Mesenchymal stem cell (in vitro differentiated cells and primary cell): ENCODE data around the gene SNN.

ENCODE experiments used
- DNase-seq: peaks from one replicate; pipeline ENCODE4 v3.0.0-alpha.2; 2013
- H2AFZ ChIP-seq: one replicate; pipeline ENCODE4 v1.6.1; 2013; ENCODE audit warnings: low read depth, mild to moderate bottlenecking, control low read depth, inconsistent platforms, low read length, moderate library complexity
- H2AK5ac ChIP-seq: 2 replicates; pipeline ENCODE4 v1.6.1; 2013; ENCODE audit warnings: low read length, moderate library complexity, mild to moderate bottlenecking, inconsistent platforms; ENCODE audit not compliant: severe bottlenecking
- H2BK120ac ChIP-seq: one replicate; pipeline ENCODE4 v1.6.1; 2013; ENCODE audit warnings: low read depth, mild to moderate bottlenecking, inconsistent platforms, low read length, moderate library complexity
- H2BK12ac ChIP-seq, 2 experiments: one replicate each; pipeline ENCODE4 v1.6.1; 2013; ENCODE audit warnings: inconsistent platforms in 2 of 2, low read length in 2 of 2, mild to moderate bottlenecking in 2 of 2, moderate library complexity in 2 of 2, control low read depth in 1 of 2
- H2BK15ac ChIP-seq: one replicate; pipeline ENCODE4 v1.6.1; 2013; ENCODE audit warnings: mild to moderate bottlenecking, low read depth, inconsistent platforms; ENCODE audit not compliant: poor library complexity, severe bottlenecking
- H2BK5ac ChIP-seq: 2 replicates; pipeline ENCODE4 v1.6.1; 2013; ENCODE audit warnings: low read depth, mild to moderate bottlenecking, low read length, control low read depth, inconsistent platforms; ENCODE audit not compliant: poor library complexity, severe bottlenecking
- H3K14ac ChIP-seq, 2 experiments: one replicate each; pipeline ENCODE4 v1.6.1; 2013; ENCODE audit warnings: inconsistent platforms in 2 of 2, low read length in 2 of 2, control low read depth in 1 of 2, mild to moderate bottlenecking in 1 of 2, moderate library complexity in 1 of 2
- H3K18ac ChIP-seq, 2 experiments: one replicate each; pipeline ENCODE4 v1.6.1; 2013; ENCODE audit warnings: inconsistent platforms in 2 of 2, low read length in 2 of 2, control low read depth in 1 of 2, low read depth in 1 of 2, mild to moderate bottlenecking in 1 of 2
- H3K23ac ChIP-seq, 2 experiments: one replicate each; pipeline ENCODE4 v1.6.1; 2013; ENCODE audit warnings: inconsistent platforms in 2 of 2, low read length in 2 of 2, mild to moderate bottlenecking in 2 of 2, moderate library complexity in 2 of 2, control low read depth in 1 of 2
- H3K27ac ChIP-seq: 2 replicates; pipeline ENCODE4 v1.5.1; 2013; ENCODE audit warnings: mild to moderate bottlenecking, moderate library complexity, low read length, control low read depth, inconsistent platforms; ENCODE audit not compliant: poor library complexity, severe bottlenecking
- H3K27me3 ChIP-seq, 2 experiments: 2 replicates each; pipeline versions ENCODE4 v1.6.1 to v1.7.0; 2013; ENCODE audit warnings: low read length in 2 of 2, mild to moderate bottlenecking in 2 of 2, moderate library complexity in 2 of 2, control low read depth in 1 of 2, inconsistent platforms in 1 of 2; ENCODE audit not compliant: control insufficient read depth in 1 of 2, insufficient read depth in 1 of 2
- H3K36me3 ChIP-seq, 2 experiments: 2 replicates each; pipeline versions ENCODE4 v1.6.1 to v1.7.0; 2013; ENCODE audit warnings: low read length in 2 of 2, control low read depth in 1 of 2, inconsistent platforms in 1 of 2, low read depth in 1 of 2, mild to moderate bottlenecking in 1 of 2; ENCODE audit not compliant: insufficient read depth in 2 of 2, control insufficient read depth in 1 of 2
- H3K4ac ChIP-seq, 2 experiments: one replicate each; pipeline ENCODE4 v1.6.1; 2013; ENCODE audit warnings: inconsistent platforms in 2 of 2, low read length in 2 of 2, mild to moderate bottlenecking in 2 of 2, moderate library complexity in 2 of 2, control low read depth in 1 of 2, low read depth in 1 of 2
- H3K4me1 ChIP-seq: 2 replicates; pipeline ENCODE4 v1.6.1; 2013; ENCODE audit warnings: low read depth, low read length, control low read depth; ENCODE audit not compliant: control insufficient read depth, insufficient read depth
- H3K4me2 ChIP-seq: 2 replicates; pipeline ENCODE4 v1.6.1; 2013; ENCODE audit warnings: low read length, mild to moderate bottlenecking, inconsistent platforms; ENCODE audit not compliant: poor library complexity, severe bottlenecking
- H3K4me3 ChIP-seq, 2 experiments: 2 replicates each; pipeline versions ENCODE4 v1.5.1 to v1.7.0; 2013; ENCODE audit warnings: low read length in 2 of 2, mild to moderate bottlenecking in 2 of 2, control low read depth in 1 of 2, low read depth in 1 of 2; ENCODE audit not compliant: insufficient read depth in 1 of 2
- H3K79me1 ChIP-seq: replicated peaks from 2 replicates; pipeline ENCODE4 v1.6.1; 2013; ENCODE audit warnings: mild to moderate bottlenecking, control low read depth, low read length, inconsistent platforms; ENCODE audit not compliant: poor library complexity, severe bottlenecking
- H3K9ac ChIP-seq: 2 replicates; pipeline ENCODE4 v1.7.0; 2013; ENCODE audit warnings: mild to moderate bottlenecking, low read length, moderate library complexity
- H3K9me3 ChIP-seq: 2 replicates; pipeline ENCODE4 v1.7.0; 2013; ENCODE audit warnings: mild to moderate bottlenecking, low read length; ENCODE audit not compliant: control insufficient read depth
- H4K8ac ChIP-seq: one replicate; pipeline ENCODE4 v1.6.1; 2013; ENCODE audit warnings: inconsistent platforms, mild to moderate bottlenecking, low read length, moderate library complexity
- H4K91ac ChIP-seq: one replicate; pipeline ENCODE4 v1.6.1; 2013; ENCODE audit warnings: mild to moderate bottlenecking, low read length, inconsistent platforms
- WGBS: methylation state at CpG from one replicate; pipeline ENCODE4 v1.1.7; 2013; ENCODE audit warnings: mixed read lengths; 5-methylcytosine and 5-hydroxymethylcytosine counted together

SNN gene

GRCh38 chr16:11626657-11627291 lies 41.5 kb upstream of the SNN start:
- H3K9ac ChIP-seq, result no peak overlapping the region
- H3K4me2 ChIP-seq, result no peak overlapping the region
- H3K27ac ChIP-seq, result no peak overlapping the region
- H4K91ac ChIP-seq, result no peak overlapping the region
- no peak overlapping the region for H3K23ac ChIP-seq
- peak overlapping the region in 1 of 2 experiments; percentile 21 for H2BK12ac ChIP-seq
- no peaks in the 10 kb centered on the region for H3K27me3 ChIP-seq
- no peak overlapping the region for H2BK5ac ChIP-seq
- H2BK120ac ChIP-seq, result no peak overlapping the region
- no peak overlapping the region for H3K18ac ChIP-seq
- peaks cover 1% of the 10 kb centered on the region for H3K79me1 ChIP-seq
- no peaks in the 10 kb centered on the region for H3K36me3 ChIP-seq
- H2AK5ac ChIP-seq, result peak overlapping the region; percentile 94
- 94% methylated on average over 14 of the region's 16 CpGs for WGBS
- H3K4me1 ChIP-seq, result peaks cover 29% of the 10 kb centered on the region
- H3K9me3 ChIP-seq, result no peaks in the 10 kb centered on the region
- H3K14ac ChIP-seq, result no peak overlapping the region
- DNase-seq, result no peak
- no peak overlapping the region for H3K4me3 ChIP-seq
- H3K4ac ChIP-seq, result no peak overlapping the region
- peak overlapping the region; percentile 51 for H4K8ac ChIP-seq
- no peak overlapping the region for H2AFZ ChIP-seq
- no peak overlapping the region for H2BK15ac ChIP-seq

- H3K27ac ChIP-seq, result no peak overlapping the region
- WGBS, result 91% methylated on average over 5 of the region's 5 CpGs
- no peak overlapping the region for H2BK120ac ChIP-seq
- no peak overlapping the region for H2BK5ac ChIP-seq
- H3K14ac ChIP-seq, result no peak overlapping the region
- H3K4me3 ChIP-seq, result no peak overlapping the region
- no peak overlapping the region for H2BK15ac ChIP-seq
- H3K27me3 ChIP-seq, result no peaks in the 10 kb centered on the region
- H4K91ac ChIP-seq, result no peak overlapping the region
- DNase-seq, result no peak
- no peaks in the 10 kb centered on the region for H3K36me3 ChIP-seq
- no peak overlapping the region for H3K18ac ChIP-seq
- no peak overlapping the region for H3K4me2 ChIP-seq
- no peaks in the 10 kb centered on the region for H3K9me3 ChIP-seq
- H3K4ac ChIP-seq, result no peak overlapping the region
- no peak overlapping the region for H3K23ac ChIP-seq
- H3K9ac ChIP-seq, result no peak overlapping the region
- H2AK5ac ChIP-seq, result peak overlapping the region; percentile 94
- peaks cover 1% of the 10 kb centered on the region for H3K79me1 ChIP-seq
- no peak overlapping the region for H2BK12ac ChIP-seq
- no peak overlapping the region for H4K8ac ChIP-seq
- H2AFZ ChIP-seq, result no peak overlapping the region
- peaks cover 28% of the 10 kb centered on the region for H3K4me1 ChIP-seq
These were observed 41.0 kb upstream of the SNN start for GRCh38 chr16:11627292-11627663.

GRCh38 chr16:11627822-11628457 lies 40.3 kb upstream of the SNN start:
- no peak overlapping the region for H2BK15ac ChIP-seq

GRCh38 chr16:11629071-11630030 lies 38.9 kb upstream of the SNN start:
- Histone ChIP-seq H3K4me3 (no peak overlapping the region), H3K23ac (no peak overlapping the region), H3K79me1 (peaks cover 1% of the 10 kb centered on the region), H3K4me2 (no peak overlapping the region), H4K91ac (no peak overlapping the region), H2BK15ac (no peak overlapping the region), H2AK5ac (peak overlapping the region; percentile 99), H4K8ac (no peak overlapping the region), H3K36me3 (no peaks in the 10 kb centered on the region), H2BK12ac (peak overlapping the region in 1 of 2 experiments; percentile 45), H3K18ac (peak overlapping the region in 1 of 2 experiments; percentile 41), H3K4me1 (peaks cover 39% of the 10 kb centered on the region), H3K27ac (peak overlapping the region; percentile 85), H3K4ac (no peak overlapping the region), H2BK120ac (no peak overlapping the region), H2AFZ (no peak overlapping the region), H3K27me3 (no peaks in the 10 kb centered on the region), H3K9me3 (no peaks in the 10 kb centered on the region), H3K9ac (no peak overlapping the region), H3K14ac (peak overlapping the region in 1 of 2 experiments; percentile 50), H2BK5ac (peak overlapping the region; percentile 61)
- DNase-seq, result peak; percentile 37
- WGBS, result 83% methylated on average over 23 of the region's 23 CpGs

More at GRCh38 chr16:11627822-11628457, 40.3 kb upstream of the SNN start:
- H3K4me2 ChIP-seq, result no peak overlapping the region
- H3K79me1 ChIP-seq, result peaks cover 1% of the 10 kb centered on the region
- H3K27me3 ChIP-seq, result no peaks in the 10 kb centered on the region
- WGBS, result 82% methylated on average over 15 of the region's 15 CpGs
- no peak overlapping the region for H3K4me3 ChIP-seq
- H4K8ac ChIP-seq, result no peak overlapping the region
- H2BK5ac ChIP-seq, result no peak overlapping the region
- H3K9me3 ChIP-seq, result no peaks in the 10 kb centered on the region
- H2AK5ac ChIP-seq, result peak overlapping the region; percentile 53
- H2BK120ac ChIP-seq, result no peak overlapping the region
- H3K4me1 ChIP-seq, result peaks cover 34% of the 10 kb centered on the region
- DNase-seq, result no peak
- H3K18ac ChIP-seq, result no peak overlapping the region
- H3K36me3 ChIP-seq, result no peaks in the 10 kb centered on the region
- H3K14ac ChIP-seq, result no peak overlapping the region
- no peak overlapping the region for H3K23ac ChIP-seq
- no peak overlapping the region for H4K91ac ChIP-seq
- H2AFZ ChIP-seq, result no peak overlapping the region
- peak overlapping the region; percentile 85 for H3K27ac ChIP-seq
- H3K9ac ChIP-seq, result no peak overlapping the region
- no peak overlapping the region for H3K4ac ChIP-seq
- no peak overlapping the region for H2BK12ac ChIP-seq
